Measurements from ENCODE around the gene CIDEB.
"Not testable (repeated sequence)": the region's sequence is repeated elsewhere in the genome, so short reads cannot be mapped to it uniquely, and the experiment has no call there.

Gene CIDEB

DNA sequence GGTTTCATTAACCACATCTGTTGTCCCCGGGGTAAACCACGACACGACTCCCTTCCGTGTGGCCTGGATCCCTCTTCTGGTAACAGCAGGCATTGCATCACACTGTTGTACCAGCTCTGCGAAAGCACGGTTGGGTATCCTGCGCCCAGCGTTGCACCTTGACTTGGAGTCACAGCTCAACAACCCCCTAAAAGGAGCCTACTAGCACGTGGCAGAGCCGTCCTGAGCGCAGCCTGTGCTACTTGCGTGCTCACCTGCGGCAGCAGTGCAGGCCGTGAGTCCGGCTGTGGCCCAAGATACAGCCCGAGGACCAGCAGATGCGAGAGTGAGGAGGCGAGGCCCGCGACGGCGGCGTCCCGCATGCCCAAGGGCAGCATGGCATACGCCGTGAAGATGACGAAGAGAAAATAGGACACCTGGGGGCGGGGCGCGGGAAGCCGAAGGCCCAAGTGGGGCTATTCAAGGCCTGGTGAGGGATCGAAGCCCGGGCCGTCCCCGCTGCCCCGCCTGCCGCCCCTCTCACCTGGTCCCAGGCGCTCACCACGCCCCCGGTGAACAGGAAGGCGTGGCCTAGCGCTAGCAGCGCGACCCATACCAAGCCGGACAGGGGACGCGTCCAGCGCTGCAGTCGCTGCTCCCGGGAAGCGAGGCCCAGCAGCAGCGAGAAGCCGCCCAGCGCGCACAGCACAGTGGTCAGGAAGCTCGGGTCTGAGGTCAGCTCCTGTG lies 24.7 kb upstream of the CIDEB start:
- peak; percentile 81 to 84 for DNase-seq

GRCh38 chr14:24331731-24332267 lies 24.0 kb upstream of the CIDEB start:
- DNase-seq, result no peak

DNA sequence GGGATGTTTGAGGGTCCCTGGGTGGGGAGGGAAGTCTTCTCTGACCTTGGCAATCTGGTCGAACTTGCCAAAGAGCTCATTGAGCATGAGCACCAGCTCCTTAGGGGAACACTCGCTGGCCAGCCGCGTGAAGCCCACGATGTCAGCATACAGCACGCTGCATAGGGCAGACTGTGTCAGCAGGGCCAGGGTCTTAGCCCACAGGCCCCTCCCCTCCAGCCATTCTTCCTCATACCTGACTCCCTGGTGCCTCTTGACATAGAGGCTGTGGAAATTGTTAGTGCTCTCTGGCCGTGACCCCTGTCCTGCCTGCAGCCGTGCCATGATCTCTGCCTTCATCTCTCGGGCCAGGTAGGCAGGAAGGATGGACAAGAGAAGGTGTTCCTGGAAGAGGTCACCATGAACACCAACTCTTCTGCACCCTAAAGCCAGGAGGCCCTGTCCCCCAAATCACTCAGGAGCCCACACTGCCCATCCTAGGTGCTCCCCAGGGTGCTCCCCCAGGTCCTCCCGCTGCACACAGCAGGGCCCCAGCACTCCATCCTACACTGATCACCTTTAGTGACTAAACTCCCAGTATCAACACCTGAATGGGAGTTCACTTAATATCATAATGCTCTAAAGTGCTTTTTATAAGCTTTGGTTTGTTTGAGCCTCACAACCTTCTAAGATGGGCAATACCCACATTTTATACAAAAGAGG lies 23.3 kb upstream of the CIDEB start:
- no peak for DNase-seq

GRCh38 chr14:24329736-24330135 lies 22.0 kb upstream of the CIDEB start:
- peak in 1 of 2 donors; percentile 59 for DNase-seq

GRCh38 chr14:24329073-24329663 lies 21.4 kb upstream of the CIDEB start:
- DNase-seq, result peak in 1 of 2 donors; percentile 16

DNA sequence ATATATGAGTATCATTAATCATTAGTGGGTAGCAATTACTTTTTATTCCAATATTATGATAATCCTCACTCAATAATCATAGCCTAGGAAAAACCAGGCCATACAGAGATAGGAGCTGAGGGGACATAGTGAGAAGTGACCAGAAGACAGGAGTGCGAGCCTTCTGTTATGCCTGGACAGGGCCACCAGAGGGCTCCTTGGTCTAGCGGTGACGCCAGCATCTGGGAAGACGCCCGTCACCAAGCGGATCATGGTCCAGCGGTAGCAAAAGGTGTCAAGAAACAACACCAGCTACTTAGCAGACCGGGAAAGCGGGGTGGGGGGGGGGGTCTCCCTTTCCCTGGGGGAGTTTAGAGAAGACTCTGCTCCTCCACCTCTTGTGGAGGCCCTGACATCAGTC lies 20.1 kb upstream of the CIDEB start:
- DNase-seq, result not testable (repeated sequence)

GRCh38 chr14:24327303-24327702 lies 19.5 kb upstream of the CIDEB start:
- DNase-seq, result peak in 1 of 2 donors; percentile 14

DNA sequence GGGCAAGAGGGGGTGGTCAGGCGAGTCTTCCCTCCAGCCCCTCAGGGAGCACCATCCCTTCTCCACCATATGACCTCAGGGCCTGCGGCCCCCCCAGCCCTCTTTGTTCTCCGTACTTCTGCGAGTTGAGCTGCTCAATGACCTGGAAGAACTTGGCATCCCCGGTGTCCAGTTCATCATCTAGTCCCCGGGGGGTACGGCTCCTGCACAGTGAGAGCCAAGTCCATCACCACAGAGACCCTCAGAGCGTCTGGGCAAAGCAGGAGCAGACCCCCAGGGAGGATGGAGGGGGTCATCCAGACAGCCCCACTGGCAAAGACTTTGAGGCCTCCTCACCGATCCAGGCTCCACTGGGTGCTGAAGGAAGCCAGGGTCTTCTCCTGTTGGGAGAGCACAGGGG lies 18.2 kb upstream of the CIDEB start:
- DNase-seq, result no peak

- DNase-seq, result no peak
Observed at GRCh38 chr14:24325041-24325530, 17.3 kb upstream of the CIDEB start.

DNA sequence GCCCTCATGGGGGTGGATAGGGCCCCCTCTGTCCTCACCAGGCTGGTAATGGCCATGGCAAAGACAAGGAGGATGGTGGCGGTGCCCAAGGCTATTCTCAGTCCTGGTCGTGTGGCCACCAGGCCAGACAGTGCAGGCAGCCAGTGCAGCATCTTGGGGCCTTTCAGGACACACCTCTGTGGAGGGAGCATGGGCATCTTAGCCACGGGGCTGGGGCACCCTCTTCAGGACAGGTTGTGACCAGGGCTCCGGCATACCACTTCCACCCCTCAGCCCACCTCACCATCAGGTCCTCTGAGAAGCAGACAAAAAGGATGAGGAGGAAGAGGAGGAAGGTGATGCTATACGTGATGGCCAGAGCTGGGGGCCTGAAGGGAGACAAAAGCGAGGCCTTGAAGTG lies 16.2 kb upstream of the CIDEB start:
- DNase-seq, result no peak

- no peak for DNase-seq
Observed at GRCh38 chr14:24323341-24323740, 15.6 kb upstream of the CIDEB start.

- no peak for DNase-seq
Observed at GRCh38 chr14:24322672-24323071, 14.9 kb upstream of the CIDEB start.

DNA sequence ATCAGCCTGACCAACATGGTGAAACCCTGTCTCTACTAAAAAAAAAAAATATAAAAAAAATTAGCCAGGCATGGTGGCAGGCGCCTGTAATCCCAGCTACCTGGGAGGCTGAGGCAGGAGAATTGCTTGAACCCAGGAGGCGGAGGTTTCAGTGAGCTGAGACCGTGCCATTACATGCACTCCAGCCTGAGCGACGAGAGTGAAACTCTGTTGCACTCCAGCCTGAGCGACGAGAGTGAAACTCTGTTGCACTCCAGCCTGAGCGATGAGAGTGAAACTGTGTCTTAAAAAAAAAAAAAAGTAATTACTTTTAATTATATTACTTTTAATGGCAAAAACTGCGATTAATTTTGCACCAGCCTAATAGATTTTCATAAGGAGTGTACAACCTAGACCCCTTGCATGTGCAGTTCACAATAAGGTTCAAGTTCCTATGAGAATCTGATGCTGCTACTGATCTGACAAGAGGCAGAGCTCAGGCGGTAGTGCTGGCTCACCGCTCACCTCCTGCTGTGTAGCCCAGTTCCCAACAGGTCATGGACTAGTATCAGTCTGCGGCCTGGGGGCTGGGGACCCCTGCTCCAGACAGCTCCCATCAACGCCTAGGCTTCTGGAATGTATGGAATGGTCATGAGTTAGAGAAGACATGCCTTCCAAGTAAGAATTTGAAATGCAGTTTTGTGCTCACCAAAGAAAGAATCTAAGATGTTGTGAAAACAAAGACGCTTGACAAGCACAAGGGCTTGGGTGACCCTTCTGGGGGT lies 13.6 kb upstream of the CIDEB start:
- DNase-seq, result no peak

DNA sequence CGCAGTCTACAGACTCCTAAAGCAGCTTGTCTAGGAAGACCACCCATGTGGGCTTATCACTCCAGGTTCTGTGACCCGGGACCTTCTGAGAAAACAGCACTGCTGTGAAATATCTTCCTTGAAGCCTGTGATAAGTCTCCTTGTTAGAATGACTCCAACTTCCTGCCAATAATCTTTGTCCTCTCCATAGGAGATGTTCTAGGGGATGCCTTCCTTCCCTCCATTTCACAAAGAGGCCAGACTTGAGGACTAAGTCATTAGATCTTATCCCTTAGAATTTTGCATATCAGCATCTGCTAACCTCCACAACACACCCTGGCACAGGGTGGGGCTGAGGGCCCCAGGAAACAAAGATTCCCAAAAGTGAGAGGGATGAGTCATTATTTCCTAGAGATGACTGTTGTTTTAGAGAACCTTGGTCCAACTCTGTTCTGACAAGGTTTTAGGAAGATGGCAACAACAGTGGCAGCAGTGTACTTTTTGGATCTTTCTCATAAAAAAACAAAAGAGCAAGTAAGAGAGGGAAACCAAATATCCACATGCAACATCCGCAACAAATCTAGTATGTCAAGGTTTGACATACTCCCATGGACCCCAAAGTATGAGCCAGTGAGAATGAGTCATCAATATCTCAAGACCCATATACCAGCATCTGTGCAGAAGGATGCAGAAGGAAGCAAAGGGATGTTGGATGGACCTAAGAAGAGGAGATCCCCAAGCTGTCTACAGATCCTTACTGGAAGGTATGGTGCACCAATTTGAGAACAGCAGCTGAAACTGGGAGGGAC lies 9.6 kb upstream of the CIDEB start:
- no peak for DNase-seq

- DNase-seq, result no peak
Observed at GRCh38 chr14:24316597-24316950, 8.8 kb upstream of the CIDEB start.

- no peak for DNase-seq
Observed at GRCh38 chr14:24315807-24316596, 8.2 kb upstream of the CIDEB start.

DNA sequence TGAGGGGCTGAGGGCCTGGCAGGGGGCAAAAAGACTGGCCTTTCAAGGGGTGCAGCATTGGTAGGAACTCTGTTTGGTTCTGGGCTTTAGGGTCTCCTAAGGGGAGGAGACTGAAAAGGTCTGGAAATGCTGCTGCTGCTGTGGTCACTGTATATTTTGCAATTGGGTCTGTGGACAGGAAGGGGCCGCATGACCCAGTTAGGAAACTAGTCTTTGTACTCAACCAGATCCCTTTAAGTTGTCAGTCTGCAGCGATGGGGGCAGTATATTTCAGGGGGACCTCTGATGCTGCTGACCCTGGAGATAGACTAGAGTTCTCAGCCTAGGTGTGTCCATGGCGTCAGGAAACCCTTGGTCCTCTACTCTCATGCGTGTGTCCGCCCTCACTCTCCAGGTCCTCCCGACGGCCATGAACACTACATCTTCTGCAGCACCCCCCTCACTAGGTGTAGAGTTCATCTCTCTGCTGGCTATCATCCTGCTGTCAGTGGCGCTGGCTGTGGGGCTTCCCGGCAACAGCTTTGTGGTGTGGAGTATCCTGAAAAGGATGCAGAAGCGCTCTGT lies 7.5 kb upstream of the CIDEB start:
- DNase-seq, result no peak

DNA sequence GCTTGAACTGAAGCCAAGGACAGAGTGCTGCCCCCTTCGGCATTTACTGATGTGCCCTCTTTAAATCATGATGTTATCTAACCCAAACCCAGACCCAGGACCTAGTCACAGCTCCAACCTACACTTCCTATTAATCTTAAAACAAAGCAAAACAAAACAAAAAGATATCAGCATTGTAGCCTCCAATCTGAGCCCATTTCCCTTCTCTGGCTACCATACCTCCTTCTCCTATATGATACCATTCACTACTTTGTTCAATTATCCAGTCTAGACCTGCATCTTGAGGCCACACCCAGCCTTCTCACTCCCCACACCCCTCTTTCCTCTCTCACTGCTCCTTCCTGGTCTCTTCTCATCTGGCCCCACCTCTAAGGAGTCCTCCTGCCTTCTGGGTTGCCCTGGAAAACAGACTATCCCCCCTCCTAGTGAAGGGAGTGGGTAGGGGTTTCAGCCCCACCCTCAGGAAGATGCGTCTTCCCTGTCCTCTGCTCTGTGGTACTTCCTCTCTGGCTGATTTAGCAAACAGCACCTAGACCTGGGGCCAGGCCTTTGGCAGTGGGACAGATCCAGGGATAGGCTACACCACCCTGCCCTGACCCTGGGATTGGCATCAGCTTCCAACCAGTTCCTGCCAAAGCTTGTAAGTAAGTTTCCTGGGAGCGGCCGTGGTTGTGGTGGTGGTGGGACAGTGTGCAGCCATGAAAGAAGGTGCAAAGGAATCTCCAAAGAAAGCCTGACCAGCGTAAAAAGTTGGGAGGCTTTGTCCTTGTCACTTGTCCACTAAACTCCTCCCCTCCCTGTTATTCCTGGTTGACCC lies 6.8 kb upstream of the CIDEB start:
- DNase-seq, result no peak

- no peak for DNase-seq
Observed at GRCh38 chr14:24313913-24314312, 6.1 kb upstream of the CIDEB start.
